Measurements from ENCODE around the gene ANKRD52.
A peak's percentile ranks its signal among the peaks of the same experiment; 100 is the strongest.
"Not testable (repeated sequence)": the region's sequence is repeated elsewhere in the genome, so short reads cannot be mapped to it uniquely, and the experiment has no call there.

Gene ANKRD52

GRCh38 chr12:56266693-56267442 is 8.7 kb upstream of the ANKRD52 start, which contains the start of gene COQ10A:
COQ10A (plus strand) TSS chr12:56266942; CDS start chr12:56267119, 177 bp downstream.
- Mint-ChIP-seq H3K27ac (peak within 1 kb of the TSS; percentile 98), H3K4me3 (peak within 1 kb of the TSS; percentile 91), H3K27me3 (ENCODE audit: low read depth, poor library complexity) (peaks cover 5% of the 10 kb centered on the region), H3K4me1 (peaks cover 23% of the 10 kb centered on the region), H3K9me3 (no peaks in the 10 kb centered on the region), H3K36me3 (ENCODE audit: low read depth) (peaks cover 15% of the 10 kb centered on the region)
- TF ChIP-seq CTCF (IDR thresholded peaks at IDR 0.05): peak; percentile 47
- peak; percentile 91 for DNase-seq

GRCh38 chr12:56266068-56266692 is 8.0 kb upstream of the ANKRD52 start:
- H3K9me3 Mint-ChIP-seq; H3K27me3 Mint-ChIP-seq (ENCODE audit: low read depth, poor library complexity); DNase-seq: not testable (repeated sequence)
- H3K27ac Mint-ChIP-seq: peak overlapping the region; percentile 98
- peaks cover 15% of the 10 kb centered on the region for H3K36me3 Mint-ChIP-seq (ENCODE audit: low read depth)
- H3K4me3 Mint-ChIP-seq: peak overlapping the region; percentile 91
- peaks cover 23% of the 10 kb centered on the region for H3K4me1 Mint-ChIP-seq

DNA sequence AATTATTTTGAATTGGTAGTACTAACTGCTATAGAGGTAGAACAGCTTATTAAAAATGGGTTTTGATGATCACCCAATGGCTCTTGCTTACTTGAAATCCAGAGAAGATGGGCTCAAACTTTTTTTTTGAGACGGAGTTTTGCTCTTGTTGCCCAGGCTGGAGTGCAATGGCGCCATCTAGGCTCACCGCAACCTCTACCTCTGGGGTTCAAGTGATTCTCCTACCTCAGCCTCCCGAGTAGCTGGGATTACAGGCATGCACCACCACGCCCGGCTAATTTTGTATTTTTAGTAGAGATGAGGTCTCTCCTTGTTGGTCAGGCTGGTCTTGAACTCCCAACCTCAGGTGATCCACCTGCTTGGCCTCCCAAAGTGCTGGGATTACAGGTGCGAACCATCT is 4.8 kb upstream of the ANKRD52 start:
- H3K9me3 Mint-ChIP-seq; H3K27ac Mint-ChIP-seq; H3K4me3 Mint-ChIP-seq; DNase-seq; H3K27me3 Mint-ChIP-seq (ENCODE audit: low read depth, poor library complexity); H3K36me3 Mint-ChIP-seq (ENCODE audit: low read depth): not testable (repeated sequence)
- peaks cover 38% of the 10 kb centered on the region for H3K4me1 Mint-ChIP-seq

- Mint-ChIP-seq H3K4me3 (no peak overlapping the region), H3K27ac (no peak overlapping the region), H3K4me1 (peaks cover 36% of the 10 kb centered on the region), H3K9me3 (no peaks in the 10 kb centered on the region), H3K27me3 (ENCODE audit: low read depth, poor library complexity) (peaks cover 8% of the 10 kb centered on the region), H3K36me3 (ENCODE audit: low read depth) (no peaks in the 10 kb centered on the region)
- DNase-seq: no peak
- no peak for TF ChIP-seq CTCF (IDR thresholded peaks at IDR 0.05)
Observed at GRCh38 chr12:56261503-56262232, 3.5 kb upstream of the ANKRD52 start.

DNA sequence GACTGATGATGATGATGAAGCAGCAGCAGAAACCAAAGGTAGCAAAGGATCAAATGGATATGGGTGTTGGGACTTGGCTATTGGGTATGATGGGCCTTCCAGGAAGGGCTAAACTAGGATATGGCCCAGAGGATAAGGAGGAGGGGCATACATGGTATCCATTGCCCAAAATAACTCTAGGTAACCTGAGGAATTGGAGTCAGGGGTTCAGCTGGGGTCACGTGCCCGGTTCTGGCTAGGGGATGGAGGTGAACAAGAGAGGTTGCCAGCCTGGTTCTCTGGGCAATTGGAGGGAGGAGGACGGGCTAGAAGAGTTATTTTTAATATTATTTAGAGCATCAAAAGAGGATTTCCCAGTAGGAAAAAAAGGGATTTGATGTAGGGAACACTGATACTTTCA is 2.7 kb upstream of the ANKRD52 start:
- Mint-ChIP-seq H3K27ac (peak overlapping the region; percentile 76), H3K4me3 (no peak overlapping the region), H3K9me3 (no peaks in the 10 kb centered on the region), H3K27me3 (ENCODE audit: low read depth, poor library complexity) (peaks cover 5% of the 10 kb centered on the region), H3K4me1 (peaks cover 38% of the 10 kb centered on the region), H3K36me3 (ENCODE audit: low read depth) (peaks cover 5% of the 10 kb centered on the region)
- DNase-seq: no peak
- TF ChIP-seq CTCF (IDR thresholded peaks at IDR 0.05): no peak

DNA sequence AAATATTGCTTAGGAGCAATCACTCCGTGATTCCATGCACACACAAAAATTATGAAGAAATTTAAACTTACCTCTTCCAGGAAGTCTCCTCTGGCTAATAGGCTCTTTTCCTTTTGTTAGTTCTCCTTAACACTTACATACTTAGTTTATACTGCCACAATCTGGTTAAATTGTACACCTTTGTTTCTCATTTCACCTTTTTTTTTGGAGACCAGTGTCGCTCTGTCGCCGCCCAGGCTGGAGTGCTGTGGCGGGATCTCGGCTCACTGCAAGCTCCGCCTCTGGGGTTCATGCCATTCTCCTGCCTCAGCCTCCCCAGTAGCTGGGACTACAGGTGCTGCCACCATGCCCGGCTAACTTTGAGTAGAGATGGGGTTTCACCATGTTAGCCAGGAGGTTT is 2.2 kb upstream of the ANKRD52 start:
- Mint-ChIP-seq H3K27me3 (ENCODE audit: low read depth, poor library complexity) (peaks cover 5% of the 10 kb centered on the region), H3K27ac (no peak overlapping the region), H3K9me3 (no peaks in the 10 kb centered on the region), H3K4me1 (peaks cover 35% of the 10 kb centered on the region), H3K4me3 (peak overlapping the region; percentile 51), H3K36me3 (ENCODE audit: low read depth) (peaks cover 7% of the 10 kb centered on the region)
- TF ChIP-seq CTCF (IDR thresholded peaks at IDR 0.05): no peak
- DNase-seq: no peak
